GM10266 (cell line): ENCODE results near the gene SH3TC1.

Experiments used
- DNase-seq: peaks from one replicate; pipeline ENCODE4 v3.0.0; 2012; ENCODE audit errors: extremely low spot score
- CTCF ChIP-seq: IDR thresholded peaks from 2 replicates; pipeline ENCODE4 v1.5.1; 2012; ENCODE audit warnings: mild to moderate bottlenecking, low read depth; ENCODE audit not compliant: control insufficient read depth, insufficient read depth; ENCODE audit errors: missing control alignments

SH3TC1 gene

GRCh38 chr4:8266088-8266487, 67.0 kb downstream of the SH3TC1 start:
- TF ChIP-seq CTCF = no peak

GRCh38 chr4:8266508-8266907, 67.4 kb downstream of the SH3TC1 start:
- no peak for DNase-seq

More at GRCh38 chr4:8266088-8266487, 67.0 kb downstream of the SH3TC1 start:
- no peak for DNase-seq

GRCh38 chr4:8267077-8267476, 68.0 kb downstream of the SH3TC1 start:
- TF ChIP-seq CTCF = peak; percentile 57
- peak; percentile 76 for DNase-seq

More at GRCh38 chr4:8266508-8266907, 67.4 kb downstream of the SH3TC1 start:
- no peak for TF ChIP-seq CTCF

- no peak for TF ChIP-seq CTCF
- DNase-seq = no peak
Observed at GRCh38 chr4:8268211-8268610, 69.1 kb downstream of the SH3TC1 start.

GRCh38 chr4:8268901-8269534, 69.9 kb downstream of the SH3TC1 start:
- TF ChIP-seq CTCF = no peak

GRCh38 chr4:8269535-8270417, 70.7 kb downstream of the SH3TC1 start, which contains the start of gene HTRA3:
TSS of gene HTRA3 (plus strand) at chr4:8269754. CDS start at chr4:8269969, 215 bp downstream.
- DNase-seq = no peak

More at GRCh38 chr4:8268901-8269534, 69.9 kb downstream of the SH3TC1 start:
- no peak for DNase-seq

More at GRCh38 chr4:8269535-8270417, 70.7 kb downstream of the SH3TC1 start, which contains the start of gene HTRA3:
- TF ChIP-seq CTCF = no peak
